Measurements from ENCODE around the gene BAZ1B.

The BAZ1B gene

DNA sequence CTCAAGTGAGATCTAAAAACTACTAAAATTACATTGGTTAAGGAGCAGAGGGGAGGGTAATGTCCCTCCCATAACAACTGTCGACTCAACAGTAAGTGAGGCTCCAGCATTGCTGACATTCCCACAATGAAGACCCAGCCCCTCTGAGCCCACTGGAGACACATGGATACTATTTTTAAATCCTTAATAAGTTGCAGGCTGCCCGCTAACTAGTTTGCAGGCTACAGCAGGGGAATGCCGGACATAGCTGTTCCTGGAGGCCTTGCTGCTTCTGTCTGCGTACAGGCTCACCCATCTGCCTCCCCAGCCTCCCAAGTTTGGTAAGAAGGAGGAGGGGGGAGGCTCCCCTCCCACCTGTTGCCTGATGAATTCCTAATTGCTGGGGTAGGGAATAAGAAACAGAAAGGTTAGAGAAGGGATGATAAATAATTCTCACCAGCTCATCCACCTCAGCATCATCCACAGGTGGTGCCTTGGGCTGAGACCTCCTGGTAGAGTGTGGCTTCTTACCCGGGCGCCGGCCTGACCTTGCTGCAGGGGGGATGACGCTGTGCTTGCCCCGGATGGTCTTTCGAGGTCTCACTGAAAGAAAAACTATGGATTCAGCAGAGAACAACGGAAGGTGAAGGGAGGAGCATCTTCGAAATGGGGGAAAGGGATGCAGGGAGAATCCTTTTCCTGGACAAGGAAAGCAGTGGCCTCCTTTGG, 78.4 kb downstream of the BAZ1B start:
- WGBS, 2 experiments (ENCODE audit: insufficient coverage in 2 of 2), result 95 to 97% methylated on average over 8 to 9 of the region's 12 CpGs
- Histone ChIP-seq H3K36me3 (ENCODE audit: control insufficient read depth, insufficient read depth, low read length) (peaks cover 94% of the 10 kb centered on the region), H3K9me3 (ENCODE audit: control insufficient read depth, low read length) (no peaks in the 10 kb centered on the region), H3K4me1 (ENCODE audit: control insufficient read depth, insufficient read depth, low read length, poor library complexity, severe bottlenecking) (peaks cover 10% of the 10 kb centered on the region), H3K27ac (ENCODE audit: low read depth, low read length, severe bottlenecking) (no peak overlapping the region), H3K4me3 (ENCODE audit: extremely low read depth, insufficient read depth, low read length, poor library complexity, severe bottlenecking) (no peak overlapping the region)

DNA sequence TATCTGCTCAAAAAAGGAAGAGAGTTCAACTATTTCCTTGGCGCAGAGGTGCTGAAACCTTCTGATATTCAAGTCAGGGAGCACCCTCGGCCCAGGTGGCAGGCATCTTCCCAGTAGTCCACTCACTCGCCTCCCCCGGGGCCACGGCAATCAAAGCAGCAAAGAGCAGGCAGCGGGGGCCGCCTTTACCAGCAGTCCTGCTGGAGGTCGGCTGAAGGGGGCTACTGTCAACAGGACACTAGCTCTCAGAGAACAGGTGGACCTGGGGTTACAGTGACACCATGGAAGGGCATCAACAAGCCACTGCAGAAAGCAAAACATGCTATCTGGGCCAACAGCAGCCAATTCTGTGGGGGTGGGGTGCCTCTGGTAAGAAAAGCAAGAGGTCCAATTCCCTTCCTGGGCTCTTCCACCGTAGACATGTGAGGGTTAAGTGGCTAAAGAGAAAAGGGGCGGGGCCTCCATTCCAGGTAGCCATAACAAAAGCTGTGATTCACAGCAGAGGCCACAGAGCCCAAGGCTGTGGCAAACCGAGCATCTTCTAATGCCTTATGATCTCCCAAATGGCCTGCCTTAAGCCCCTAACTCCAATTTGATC, 79.1 kb downstream of the BAZ1B start:
- peaks cover 10% of the 10 kb centered on the region for H3K4me1 ChIP-seq (ENCODE audit: control insufficient read depth, insufficient read depth, low read length, poor library complexity, severe bottlenecking)
- H3K27ac ChIP-seq (ENCODE audit: low read depth, low read length, severe bottlenecking), result no peak overlapping the region
- 86 to 92% methylated on average over 7 to 9 of the region's 11 CpGs for WGBS, 2 experiments (ENCODE audit: insufficient coverage in 2 of 2)
- H3K9me3 ChIP-seq (ENCODE audit: control insufficient read depth, low read length), result no peaks in the 10 kb centered on the region
- H3K4me3 ChIP-seq (ENCODE audit: extremely low read depth, insufficient read depth, low read length, poor library complexity, severe bottlenecking), result no peak overlapping the region
- H3K36me3 ChIP-seq (ENCODE audit: control insufficient read depth, insufficient read depth, low read length), result peaks cover 87% of the 10 kb centered on the region

DNA sequence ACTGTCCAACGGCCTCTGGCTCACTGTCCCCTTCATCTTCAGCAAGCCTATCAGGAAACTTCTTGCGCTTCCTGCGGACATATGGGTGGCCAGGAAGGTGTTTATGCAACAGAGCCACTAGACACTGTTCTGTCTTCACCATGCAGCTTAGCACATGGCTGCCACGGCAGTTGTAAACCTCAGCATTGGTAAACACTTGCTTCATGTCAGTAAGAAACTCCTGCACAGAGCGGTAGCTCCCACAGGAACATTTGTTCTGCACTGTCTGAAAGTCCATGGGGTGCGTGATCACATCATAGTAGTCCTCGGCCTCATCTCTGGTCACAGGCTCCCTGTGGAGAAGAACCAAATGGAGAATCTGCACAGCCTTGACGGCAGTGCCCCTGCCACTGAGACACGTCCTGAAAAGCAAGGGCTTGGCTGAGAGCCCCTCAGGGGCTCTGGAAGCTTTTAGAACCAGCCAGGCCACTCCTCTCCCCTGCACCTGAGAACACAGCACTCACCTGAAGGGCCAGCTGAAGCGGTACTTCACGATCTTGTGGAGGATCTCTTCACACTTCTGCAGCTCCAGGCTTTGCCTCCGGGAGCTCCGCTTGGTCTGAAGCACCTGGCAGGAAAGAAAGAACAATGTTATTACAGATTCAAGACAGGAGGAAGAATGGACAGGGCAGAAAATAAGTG, 79.7 kb downstream of the BAZ1B start:
- 97% methylated on average over 12 of the region's 13 CpGs for WGBS, 2 experiments (ENCODE audit: insufficient coverage in 2 of 2)
- Histone ChIP-seq H3K4me3 (ENCODE audit: extremely low read depth, insufficient read depth, low read length, poor library complexity, severe bottlenecking) (no peak overlapping the region), H3K9me3 (ENCODE audit: control insufficient read depth, low read length) (no peaks in the 10 kb centered on the region), H3K4me1 (ENCODE audit: control insufficient read depth, insufficient read depth, low read length, poor library complexity, severe bottlenecking) (peaks cover 10% of the 10 kb centered on the region), H3K27ac (ENCODE audit: low read depth, low read length, severe bottlenecking) (no peak overlapping the region), H3K36me3 (ENCODE audit: control insufficient read depth, insufficient read depth, low read length) (peaks cover 81% of the 10 kb centered on the region)

DNA sequence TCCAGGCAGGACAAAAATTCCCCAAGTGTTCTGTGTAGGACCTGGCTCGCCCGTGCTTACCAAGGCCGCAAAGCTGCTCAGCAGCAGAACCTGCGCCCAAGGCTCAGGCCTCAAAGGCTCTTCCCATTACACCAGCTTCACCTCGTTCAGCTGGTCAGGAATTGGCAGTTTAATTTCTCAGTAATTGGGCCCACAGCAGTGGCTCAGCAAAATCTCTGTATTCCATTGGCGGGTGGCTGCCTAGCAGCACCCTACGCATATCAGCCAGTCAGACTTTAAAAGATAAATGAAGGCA, 82.7 kb downstream of the BAZ1B start:
- WGBS, 2 experiments (ENCODE audit: insufficient coverage in 2 of 2), result 94 to 96% methylated on average over 5 to 6 of the region's 7 CpGs
- Histone ChIP-seq H3K9me3 (ENCODE audit: control insufficient read depth, low read length) (no peaks in the 10 kb centered on the region), H3K36me3 (ENCODE audit: control insufficient read depth, insufficient read depth, low read length) (peaks cover 51% of the 10 kb centered on the region), H3K4me3 (ENCODE audit: extremely low read depth, insufficient read depth, low read length, poor library complexity, severe bottlenecking) (no peak overlapping the region), H3K4me1 (ENCODE audit: control insufficient read depth, insufficient read depth, low read length, poor library complexity, severe bottlenecking) (peaks cover 6% of the 10 kb centered on the region), H3K27ac (ENCODE audit: low read depth, low read length, severe bottlenecking) (peak overlapping the region; percentile 16)

DNA sequence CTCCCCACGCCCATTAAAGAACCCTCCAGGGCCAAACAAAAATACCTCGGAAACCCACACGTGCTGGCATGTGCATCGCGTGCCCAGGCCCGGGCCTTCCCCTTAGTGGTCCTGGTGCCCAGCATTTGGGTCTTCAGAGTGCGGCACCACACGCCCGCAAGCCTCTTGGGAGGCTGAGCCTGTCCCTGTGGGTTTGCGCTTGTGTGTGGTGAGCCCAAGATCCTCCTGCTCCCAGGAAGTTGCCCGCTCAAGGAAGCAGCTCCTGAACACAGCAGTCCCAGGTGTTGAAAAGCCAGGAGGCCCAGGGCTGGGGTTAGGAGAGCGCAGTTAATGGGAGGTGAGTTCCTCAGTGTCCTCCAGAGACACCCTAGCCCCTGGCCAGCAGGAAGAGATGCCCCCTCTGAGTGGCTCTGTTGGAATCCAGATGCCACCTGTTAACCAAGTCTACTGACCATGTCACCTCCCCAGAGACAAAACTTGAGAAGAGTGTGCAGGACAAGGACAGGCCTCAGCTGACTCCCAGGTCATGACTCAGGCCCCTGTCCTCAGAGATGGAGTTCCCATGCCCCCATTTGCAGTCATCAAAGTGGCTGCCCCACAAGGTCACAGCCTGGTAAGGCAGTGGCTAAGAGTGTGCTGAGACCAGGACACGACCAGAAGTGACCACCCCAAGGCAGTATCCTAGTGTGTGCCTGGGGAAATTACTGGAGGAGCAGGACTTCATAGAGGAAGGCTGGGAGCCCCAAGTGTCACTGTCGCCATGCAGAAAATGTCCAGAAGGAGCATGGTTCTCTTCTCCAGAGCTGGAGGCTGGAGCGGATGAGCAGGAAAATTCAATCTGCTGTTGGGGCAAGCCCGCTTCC, 83.3 kb downstream of the BAZ1B start:
- peak overlapping the region; percentile 36 for H3K27ac ChIP-seq (ENCODE audit: low read depth, low read length, severe bottlenecking)
- no peak overlapping the region for H3K4me3 ChIP-seq (ENCODE audit: extremely low read depth, insufficient read depth, low read length, poor library complexity, severe bottlenecking)
- no peaks in the 10 kb centered on the region for H3K9me3 ChIP-seq (ENCODE audit: control insufficient read depth, low read length)
- H3K36me3 ChIP-seq (ENCODE audit: control insufficient read depth, insufficient read depth, low read length), result peaks cover 45% of the 10 kb centered on the region
- peaks cover 6% of the 10 kb centered on the region for H3K4me1 ChIP-seq (ENCODE audit: control insufficient read depth, insufficient read depth, low read length, poor library complexity, severe bottlenecking)
- WGBS, 2 experiments (ENCODE audit: insufficient coverage in 2 of 2), result 92 to 94% methylated on average over 14 to 15 of the region's 16 CpGs

DNA sequence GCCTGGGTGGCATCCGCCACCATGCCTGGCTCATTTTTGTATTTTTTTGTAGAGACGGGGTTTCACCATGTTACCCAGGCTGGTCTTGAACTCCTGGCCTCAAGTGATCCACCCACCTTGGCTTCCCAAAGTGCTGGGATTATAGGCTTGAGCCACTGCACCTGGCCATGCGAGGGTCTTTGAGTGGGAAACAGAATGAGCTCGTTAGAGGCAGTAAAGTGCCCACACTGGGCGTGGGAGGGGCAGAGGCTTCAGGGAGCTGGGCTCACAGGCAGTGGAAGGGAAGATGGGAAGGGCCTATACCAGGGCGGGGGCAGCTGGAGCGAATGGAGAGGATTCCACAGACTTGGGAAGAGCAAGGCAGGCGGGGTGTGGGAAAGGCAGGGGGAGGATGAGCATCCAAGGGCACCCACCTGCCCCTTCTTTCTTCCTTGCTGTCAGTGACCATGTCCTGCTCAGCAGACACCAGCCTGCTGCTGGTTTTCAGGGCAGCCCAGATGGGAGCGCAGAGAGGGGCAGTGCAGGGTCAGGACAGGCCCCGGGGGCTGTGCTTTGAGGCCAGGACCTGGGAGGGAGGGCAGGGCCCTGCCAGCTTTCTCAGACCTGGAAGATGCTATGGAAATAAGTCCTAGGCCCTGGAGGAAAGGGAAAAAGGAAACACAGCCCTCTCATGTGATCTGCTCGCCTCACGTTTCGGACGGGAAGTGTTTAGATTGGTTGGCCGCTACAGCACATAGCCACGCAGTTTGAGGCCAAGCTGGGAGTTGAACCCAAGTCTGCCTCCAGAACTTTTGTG, 84.3 kb downstream of the BAZ1B start:
- Histone ChIP-seq H3K27ac (ENCODE audit: low read depth, low read length, severe bottlenecking) (peak overlapping the region; percentile 36), H3K36me3 (ENCODE audit: control insufficient read depth, insufficient read depth, low read length) (peaks cover 35% of the 10 kb centered on the region), H3K4me1 (ENCODE audit: control insufficient read depth, insufficient read depth, low read length, poor library complexity, severe bottlenecking) (peaks cover 6% of the 10 kb centered on the region), H3K9me3 (ENCODE audit: control insufficient read depth, low read length) (no peaks in the 10 kb centered on the region), H3K4me3 (ENCODE audit: extremely low read depth, insufficient read depth, low read length, poor library complexity, severe bottlenecking) (no peak overlapping the region)
- WGBS, 2 experiments (ENCODE audit: insufficient coverage in 2 of 2), result 80 to 87% methylated on average over 11 to 16 of the region's 16 CpGs

DNA sequence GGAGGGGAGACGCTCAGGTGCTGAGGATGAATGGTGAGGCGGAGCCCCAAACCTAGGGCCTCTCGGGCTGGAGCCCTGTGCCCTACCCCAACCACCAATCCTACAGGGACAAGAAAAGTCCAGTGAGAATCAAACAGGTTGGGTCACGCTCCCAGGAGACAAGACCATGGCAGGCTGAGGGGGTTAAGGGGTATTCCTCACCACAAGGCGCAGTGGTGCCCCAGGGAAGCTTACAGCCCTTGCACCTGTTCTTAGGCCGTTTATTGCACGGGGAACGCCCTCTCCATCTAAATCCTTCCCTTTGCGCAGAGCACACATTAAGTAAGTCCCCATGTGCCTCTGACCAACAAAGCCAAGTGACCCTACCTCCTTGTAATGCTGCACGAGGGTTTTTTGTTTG, 85.0 kb downstream of the BAZ1B start:
- H3K36me3 ChIP-seq (ENCODE audit: control insufficient read depth, insufficient read depth, low read length), result peaks cover 28% of the 10 kb centered on the region
- no peak overlapping the region for H3K4me3 ChIP-seq (ENCODE audit: extremely low read depth, insufficient read depth, low read length, poor library complexity, severe bottlenecking)
- peaks cover 6% of the 10 kb centered on the region for H3K4me1 ChIP-seq (ENCODE audit: control insufficient read depth, insufficient read depth, low read length, poor library complexity, severe bottlenecking)
- WGBS, 2 experiments (ENCODE audit: insufficient coverage in 2 of 2), result 91 to 93% methylated on average over 5 to 8 of the region's 10 CpGs
- no peak overlapping the region for H3K27ac ChIP-seq (ENCODE audit: low read depth, low read length, severe bottlenecking)
- no peaks in the 10 kb centered on the region for H3K9me3 ChIP-seq (ENCODE audit: control insufficient read depth, low read length)

DNA sequence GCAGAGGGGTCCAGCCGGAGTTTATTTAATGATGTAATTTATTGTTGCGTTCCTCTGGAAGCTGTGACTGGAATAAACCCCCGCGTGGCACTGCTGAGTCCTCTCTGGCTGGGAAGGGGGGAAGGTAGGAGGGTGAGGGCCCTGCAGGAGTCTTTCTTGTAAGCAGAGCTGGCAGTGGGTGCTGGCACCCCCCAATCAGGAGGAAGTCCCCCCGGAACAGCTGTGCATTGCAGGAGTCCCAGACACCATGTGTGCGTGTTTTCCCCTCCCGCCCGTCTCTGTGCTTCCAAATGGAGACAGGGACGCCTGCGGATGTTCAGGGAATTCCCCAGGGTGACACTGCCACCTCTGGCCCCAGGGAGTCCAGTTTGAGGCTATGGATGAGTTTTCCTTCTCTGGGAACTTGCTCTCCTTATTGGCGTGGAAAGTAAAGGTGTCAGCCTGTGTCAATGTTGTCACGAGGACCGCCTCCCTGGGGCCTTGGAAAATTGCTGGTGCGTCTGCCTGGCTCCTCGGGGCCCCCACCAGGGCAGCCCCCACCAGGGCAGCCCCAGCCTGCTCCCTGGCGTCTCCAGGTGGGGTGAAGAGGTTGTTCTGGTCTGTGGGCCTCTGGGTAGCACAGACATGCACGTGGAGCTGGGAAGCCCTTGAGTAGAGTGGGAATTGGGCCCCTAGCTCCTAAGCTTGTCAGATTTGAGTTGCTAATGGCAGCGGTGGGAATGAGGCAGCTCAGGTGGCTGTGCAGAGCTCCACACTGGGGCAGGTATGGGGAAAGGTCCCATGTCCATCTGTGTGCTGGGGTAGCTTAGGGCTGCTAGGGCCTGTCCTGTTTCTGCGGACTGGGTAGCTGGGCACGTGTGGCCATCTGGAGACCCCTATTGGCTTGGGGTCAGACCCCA, 85.8 kb downstream of the BAZ1B start:
- Histone ChIP-seq H3K9me3 (ENCODE audit: control insufficient read depth, low read length) (no peaks in the 10 kb centered on the region), H3K4me1 (ENCODE audit: control insufficient read depth, insufficient read depth, low read length, poor library complexity, severe bottlenecking) (peaks cover 2% of the 10 kb centered on the region), H3K27ac (ENCODE audit: low read depth, low read length, severe bottlenecking) (no peak overlapping the region), H3K36me3 (ENCODE audit: control insufficient read depth, insufficient read depth, low read length) (peaks cover 20% of the 10 kb centered on the region), H3K4me3 (ENCODE audit: extremely low read depth, insufficient read depth, low read length, poor library complexity, severe bottlenecking) (no peak overlapping the region)
- 72 to 80% methylated on average over 17 to 20 of the region's 20 CpGs for WGBS, 2 experiments (ENCODE audit: insufficient coverage in 2 of 2)

DNA sequence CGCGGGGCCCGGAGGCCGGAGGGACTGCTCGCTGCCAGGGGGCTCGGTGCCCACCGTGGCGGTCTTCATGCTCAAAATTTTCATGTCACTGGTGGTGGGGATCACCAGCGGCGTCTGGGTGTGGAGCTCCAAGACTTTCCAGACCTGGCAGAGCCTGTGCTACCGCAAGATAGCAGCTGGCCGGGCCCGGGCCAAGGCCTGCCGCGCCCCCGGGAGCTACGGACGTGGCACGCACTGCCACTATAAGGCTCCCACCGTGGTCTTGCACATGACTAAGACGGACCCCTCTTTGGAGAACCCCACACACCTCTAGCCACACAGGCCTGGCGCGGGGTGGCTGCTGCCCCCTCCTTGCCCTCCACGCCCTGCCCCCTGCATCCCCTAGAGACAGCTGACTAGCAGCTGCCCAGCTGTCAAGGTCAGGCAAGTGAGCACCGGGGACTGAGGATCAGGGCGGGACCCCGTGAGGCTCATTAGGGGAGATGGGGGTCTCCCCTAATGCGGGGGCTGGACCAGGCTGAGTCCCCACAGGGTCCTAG, 86.6 kb downstream of the BAZ1B start:
- Histone ChIP-seq H3K36me3 (ENCODE audit: control insufficient read depth, insufficient read depth, low read length) (peaks cover 12% of the 10 kb centered on the region), H3K27ac (ENCODE audit: low read depth, low read length, severe bottlenecking) (no peak overlapping the region), H3K9me3 (ENCODE audit: control insufficient read depth, low read length) (no peaks in the 10 kb centered on the region), H3K4me3 (ENCODE audit: extremely low read depth, insufficient read depth, low read length, poor library complexity, severe bottlenecking) (no peak overlapping the region), H3K4me1 (ENCODE audit: control insufficient read depth, insufficient read depth, low read length, poor library complexity, severe bottlenecking) (no peaks in the 10 kb centered on the region)
- WGBS, 2 experiments (ENCODE audit: insufficient coverage in 2 of 2), result 95 to 96% methylated on average over 22 to 27 of the region's 28 CpGs
